ENCODE data around the gene CLIP3.
"Not testable (repeated sequence)": the region's sequence is repeated elsewhere in the genome, so short reads cannot be mapped to it uniquely, and the experiment has no call there.

The CLIP3 gene

GRCh38 chr19:36006955-36007354, 25.7 kb downstream of the CLIP3 start:
- DNase-seq, result no peak

- DNase-seq, result no peak
Observed at GRCh38 chr19:36003284-36003683, 29.4 kb downstream of the CLIP3 start.

GRCh38 chr19:36001605-36002004, 31.1 kb downstream of the CLIP3 start:
- DNase-seq, result no peak

GRCh38 chr19:35996777-35997176, 35.9 kb downstream of the CLIP3 start:
- DNase-seq, result no peak

- DNase-seq, result peak; percentile 85
Observed at GRCh38 chr19:35995048-35995993, 37.4 kb downstream of the CLIP3 start, which contains the start of gene SDHAF1. TSS of gene SDHAF1 (plus strand) at chr19:35995188. CDS start at chr19:35995275, 87 bp downstream.

- DNase-seq, result no peak
Observed at GRCh38 chr19:35993923-35994598, 38.6 kb downstream of the CLIP3 start.

- DNase-seq, result no peak
Observed at GRCh38 chr19:35992907-35993765, 39.5 kb downstream of the CLIP3 start.

- DNase-seq, result no peak
Observed at GRCh38 chr19:35991731-35992450, 40.8 kb downstream of the CLIP3 start.

GRCh38 chr19:35990771-35991730, 41.6 kb downstream of the CLIP3 start:
- no peak for DNase-seq

- no peak for DNase-seq
Observed at GRCh38 chr19:35990156-35990555, 42.5 kb downstream of the CLIP3 start.

GRCh38 chr19:35988824-35989223, 43.8 kb downstream of the CLIP3 start:
- DNase-seq, result no peak

- DNase-seq, result no peak
Observed at GRCh38 chr19:35987571-35987896, 45.1 kb downstream of the CLIP3 start.

- DNase-seq, result no peak
Observed at GRCh38 chr19:35986664-35987570, 45.8 kb downstream of the CLIP3 start.

GRCh38 chr19:35986111-35986510, 46.6 kb downstream of the CLIP3 start:
- no peak for DNase-seq

GRCh38 chr19:35983177-35983576, 49.5 kb downstream of the CLIP3 start:
- DNase-seq, result no peak

- DNase-seq, result not testable (repeated sequence)
Observed at GRCh38 chr19:35980997-35981396, 51.7 kb downstream of the CLIP3 start.

GRCh38 chr19:35978832-35979365, 53.8 kb downstream of the CLIP3 start:
- DNase-seq, result no peak

GRCh38 chr19:35978271-35978670, 54.4 kb downstream of the CLIP3 start:
- DNase-seq, result no peak

GRCh38 chr19:35977446-35978222, 55.0 kb downstream of the CLIP3 start:
- DNase-seq, result no peak
